Measurements from ENCODE around the gene ZNF536. TPM values are rescaled to one million over a fixed set of nuclear protein-coding genes. Genes with fewer than 3 reads are reported as not detected.

The ZNF536 gene
- total and polyA plus RNA-seq, 10 of the 15 experiments (the other 5 are each of a cell fraction or from before 2014, with no cell fraction given) = not detected

DNA sequence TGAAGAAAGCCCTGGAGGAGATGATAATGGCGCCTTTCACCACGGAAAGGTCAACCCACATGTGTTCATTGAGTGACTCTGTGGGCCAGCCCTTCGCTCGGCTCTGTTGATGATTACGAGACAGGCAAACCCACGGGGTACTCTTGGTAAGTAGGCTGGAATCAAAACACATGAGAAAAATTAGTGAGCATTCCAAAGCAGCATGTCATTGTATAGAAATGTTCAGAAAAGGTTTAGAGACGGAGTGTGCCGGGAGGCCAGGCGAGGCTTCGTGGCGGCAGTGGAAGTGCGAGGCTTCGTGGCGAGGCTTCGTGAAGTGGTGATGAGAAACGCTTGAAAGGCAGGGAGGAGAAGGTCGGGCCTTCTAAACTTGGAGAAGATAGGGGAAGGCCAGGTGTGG lies 144.3 kb downstream of the ZNF536 start:
- ChIA-PET CTCF (no interaction called here), RAD21 (ENCODE audit: unreplicated experiment) (no interaction called here), SMC1A (ENCODE audit: uncharacterized antibody, unreplicated experiment) (no interaction called here), POLR2A (no interaction called here)
- ATAC-seq (no peak), FAIRE-seq (no peak), DNase-seq (ENCODE audit: low read depth, low spot score) (no peak)
- Histone ChIP-seq H3K9ac (ENCODE audit: control insufficient read depth, insufficient read depth, low read length) (no peak overlapping the region), H3K4me1 (ENCODE audit: control insufficient read depth, insufficient read depth, low read length) (no peaks in the 10 kb centered on the region), H3K27me3 (replicated peaks in 1 of 2; ENCODE audit: control insufficient read depth in 2 of 2, insufficient read depth in 2 of 2, low read length in 1 of 2) (no peaks in the 10 kb centered on the region), H4K20me1 (ENCODE audit: control insufficient read depth, insufficient read depth) (no peaks in the 10 kb centered on the region), H3K36me3 (ENCODE audit: control insufficient read depth in 2 of 2, insufficient read depth in 2 of 2, low read length in 1 of 2) (no peaks in the 10 kb centered on the region), H3K9me3 (replicated peaks; ENCODE audit: control insufficient read depth, insufficient read depth, low read length) (no peaks in the 10 kb centered on the region), H3K27ac (ENCODE audit: control insufficient read depth, insufficient read depth) (no peak overlapping the region), H3K79me2 (ENCODE audit: control insufficient read depth, insufficient read depth, low read length) (no peaks in the 10 kb centered on the region), H3K4me3 (no peak overlapping the region), H2AFZ (ENCODE audit: control insufficient read depth, low read depth, low read length) (no peak overlapping the region), H3K4me2 (ENCODE audit: control insufficient read depth, insufficient read depth) (no peak overlapping the region)
- in situ Hi-C loops (cut with MboI) = no loop called here
- TF ChIP-seq TCF3 (IDR thresholded peaks at IDR 0.05; ENCODE audit: borderline replicate concordance, insufficient read depth, low read depth, low read length) (no peak), SREBF2 (IDR thresholded peaks at IDR 0.05; ENCODE audit: low read length) (no peak), CHD4 (IDR thresholded peaks at IDR 0.05) (no peak), SP1 (IDR thresholded peaks at IDR 0.05; ENCODE audit: low read depth, low read length) (no peak), KLF5 (IDR thresholded peaks at IDR 0.05; ENCODE audit: partially characterized antibody) (no peak), ETV6 (conservative IDR thresholded peaks at IDR 0.05 in 1 of 2, IDR thresholded peaks at IDR 0.05 in 1 of 2; ENCODE audit: borderline replicate concordance in 1 of 2, low read depth in 1 of 2) (no peak), WRNIP1 (IDR thresholded peaks at IDR 0.05; ENCODE audit: borderline replicate concordance, low read depth, low read length) (no peak), SUPT20H (IDR thresholded peaks at IDR 0.05; ENCODE audit: borderline replicate concordance, control insufficient read depth, low read depth, low read length) (no peak), ZNF207 (IDR thresholded peaks at IDR 0.05; ENCODE audit: borderline replicate concordance) (no peak), JUND (IDR thresholded peaks at IDR 0.05; ENCODE audit: low read depth, low read length) (no peak)
- TF ChIP-seq, protein P1, sequence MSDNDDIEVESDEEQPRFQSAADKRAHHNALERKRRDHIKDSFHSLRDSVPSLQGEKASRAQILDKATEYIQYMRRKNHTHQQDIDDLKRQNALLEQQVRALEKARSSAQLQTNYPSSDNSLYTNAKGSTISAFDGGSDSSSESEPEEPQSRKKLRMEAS (IDR thresholded peaks at IDR 0.05; ENCODE audit: low read depth, low read length) = no peak
- TF ChIP-seq, protein P2, sequence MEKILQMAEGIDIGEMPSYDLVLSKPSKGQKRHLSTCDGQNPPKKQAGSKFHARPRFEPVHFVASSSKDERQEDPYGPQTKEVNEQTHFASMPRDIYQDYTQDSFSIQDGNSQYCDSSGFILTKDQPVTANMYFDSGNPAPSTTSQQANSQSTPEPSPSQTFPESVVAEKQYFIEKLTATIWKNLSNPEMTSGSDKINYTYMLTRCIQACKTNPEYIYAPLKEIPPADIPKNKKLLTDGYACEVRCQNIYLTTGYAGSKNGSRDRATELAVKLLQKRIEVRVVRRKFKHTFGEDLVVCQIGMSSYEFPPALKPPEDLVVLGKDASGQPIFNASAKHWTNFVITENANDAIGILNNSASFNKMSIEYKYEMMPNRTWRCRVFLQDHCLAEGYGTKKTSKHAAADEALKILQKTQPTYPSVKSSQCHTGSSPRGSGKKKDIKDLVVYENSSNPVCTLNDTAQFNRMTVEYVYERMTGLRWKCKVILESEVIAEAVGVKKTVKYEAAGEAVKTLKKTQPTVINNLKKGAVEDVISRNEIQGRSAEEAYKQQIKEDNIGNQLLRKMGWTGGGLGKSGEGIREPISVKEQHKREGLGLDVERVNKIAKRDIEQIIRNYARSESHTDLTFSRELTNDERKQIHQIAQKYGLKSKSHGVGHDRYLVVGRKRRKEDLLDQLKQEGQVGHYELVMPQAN (conservative IDR thresholded peaks at IDR 0.05) = no peak
- TF ChIP-seq, protein P3, sequence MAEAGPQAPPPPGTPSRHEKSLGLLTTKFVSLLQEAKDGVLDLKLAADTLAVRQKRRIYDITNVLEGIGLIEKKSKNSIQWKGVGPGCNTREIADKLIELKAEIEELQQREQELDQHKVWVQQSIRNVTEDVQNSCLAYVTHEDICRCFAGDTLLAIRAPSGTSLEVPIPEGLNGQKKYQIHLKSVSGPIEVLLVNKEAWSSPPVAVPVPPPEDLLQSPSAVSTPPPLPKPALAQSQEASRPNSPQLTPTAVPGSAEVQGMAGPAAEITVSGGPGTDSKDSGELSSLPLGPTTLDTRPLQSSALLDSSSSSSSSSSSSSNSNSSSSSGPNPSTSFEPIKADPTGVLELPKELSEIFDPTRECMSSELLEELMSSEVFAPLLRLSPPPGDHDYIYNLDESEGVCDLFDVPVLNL (IDR thresholded peaks at IDR 0.05; ENCODE audit: low read depth, low read length) = no peak
- 52% methylated on average over 17 of the region's 17 CpGs for WGBS (ENCODE audit: insufficient coverage, insufficient replicate concordance, low lambda C conversion rate, missing lambda C conversion rate)
- intact Hi-C loops (cut with micrococcal nuclease; ENCODE audit: unreplicated experiment) = no loop called here
- BruUV-seq (replicated peaks) = no TSS peak
